Islet precursor cell (in vitro differentiated cells): Measurements from ENCODE around the gene PFKFB1.
A peak's percentile ranks its signal among the peaks of the same experiment; 100 is the strongest.

ENCODE experiments used
- DNase-seq: peaks from one replicate; pipeline ENCODE4 v3.0.0-alpha.2; 2018

Gene PFKFB1

DNA sequence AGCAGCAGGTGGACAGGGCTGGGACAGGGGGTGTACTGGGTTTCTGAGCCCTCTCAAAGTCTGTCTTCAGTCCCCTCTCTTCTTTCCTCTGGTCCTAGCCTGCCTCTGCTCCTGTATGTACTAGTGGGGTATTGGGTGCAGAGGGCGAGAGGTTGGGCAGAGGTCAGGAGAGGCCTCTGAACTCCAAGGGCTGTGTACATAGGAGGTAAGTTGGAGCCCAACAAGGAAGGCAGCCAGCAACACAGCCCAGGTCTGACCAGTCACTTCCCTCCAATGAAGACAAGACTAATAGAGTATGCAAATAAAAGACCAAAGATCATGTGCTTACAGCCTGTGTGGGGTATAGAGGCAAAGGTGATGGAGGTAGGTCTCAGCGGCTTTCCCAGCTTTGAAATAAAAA lies at the start of gene PFKFB1:
TSS of gene PFKFB1 (minus strand) at position 90 of the 400 bp plus-strand sequence. CDS start 181 bp downstream, outside the sequence.
- no peak for DNase-seq

DNA sequence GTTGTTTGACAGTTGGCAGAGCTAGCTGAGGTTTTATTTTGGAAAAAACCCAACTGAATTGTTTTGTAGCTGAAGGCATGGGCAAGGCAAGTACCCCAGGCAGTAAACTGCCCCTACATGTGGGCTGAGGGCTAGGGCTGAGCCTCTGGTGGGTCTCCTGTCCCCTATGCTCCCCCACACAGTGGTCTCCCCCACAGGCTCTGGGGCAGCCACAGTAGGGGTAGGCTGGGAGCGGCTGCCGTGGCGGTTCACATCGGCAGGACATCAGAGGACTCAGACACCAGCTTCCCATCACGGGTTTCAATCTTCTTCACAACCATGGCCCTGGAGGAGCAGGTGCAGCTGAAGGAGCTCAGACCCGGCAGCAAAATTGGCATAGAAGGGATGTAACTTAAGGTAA lies 47.5 kb upstream of the PFKFB1 start:
- no peak for DNase-seq

DNA sequence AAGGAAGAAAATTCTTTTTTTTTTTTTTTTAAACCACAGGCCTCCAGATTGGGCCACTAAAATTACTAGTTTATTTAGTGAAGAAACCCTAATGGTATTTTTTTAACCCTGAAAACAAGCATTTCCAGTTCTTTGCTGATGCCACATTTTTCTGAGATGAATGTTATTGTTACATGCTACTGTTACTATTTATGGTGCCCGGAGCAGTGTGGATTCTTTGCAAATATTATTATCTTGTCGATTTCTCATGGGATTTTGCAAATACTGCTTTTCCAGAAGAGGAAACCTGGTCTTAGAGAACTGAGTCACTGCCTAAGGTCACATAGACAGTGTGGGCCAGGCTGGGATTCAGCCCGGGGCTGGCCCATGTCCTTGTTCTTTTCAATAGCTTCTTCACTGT lies 45.5 kb upstream of the PFKFB1 start:
- DNase-seq, result no peak

DNA sequence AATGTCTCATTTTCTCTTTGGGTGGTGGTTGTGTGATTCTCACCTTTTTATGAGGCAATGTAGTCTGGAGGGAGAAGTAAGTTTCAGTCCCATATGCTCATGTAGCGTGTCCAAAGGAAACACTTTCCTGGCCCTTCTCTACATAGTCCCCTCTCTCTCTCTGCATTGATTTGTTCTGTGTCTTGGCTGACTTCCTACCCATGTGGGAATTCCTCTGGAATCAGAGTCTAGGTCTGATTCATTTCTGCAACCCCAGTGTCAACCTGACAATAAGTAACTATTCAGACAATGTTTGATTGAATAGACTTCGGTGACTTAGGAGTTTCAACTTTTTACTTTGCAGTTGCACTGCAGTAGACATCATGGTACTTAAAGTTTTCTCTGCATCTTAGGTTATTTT lies 39.4 kb upstream of the PFKFB1 start:
- DNase-seq, result no peak

DNA sequence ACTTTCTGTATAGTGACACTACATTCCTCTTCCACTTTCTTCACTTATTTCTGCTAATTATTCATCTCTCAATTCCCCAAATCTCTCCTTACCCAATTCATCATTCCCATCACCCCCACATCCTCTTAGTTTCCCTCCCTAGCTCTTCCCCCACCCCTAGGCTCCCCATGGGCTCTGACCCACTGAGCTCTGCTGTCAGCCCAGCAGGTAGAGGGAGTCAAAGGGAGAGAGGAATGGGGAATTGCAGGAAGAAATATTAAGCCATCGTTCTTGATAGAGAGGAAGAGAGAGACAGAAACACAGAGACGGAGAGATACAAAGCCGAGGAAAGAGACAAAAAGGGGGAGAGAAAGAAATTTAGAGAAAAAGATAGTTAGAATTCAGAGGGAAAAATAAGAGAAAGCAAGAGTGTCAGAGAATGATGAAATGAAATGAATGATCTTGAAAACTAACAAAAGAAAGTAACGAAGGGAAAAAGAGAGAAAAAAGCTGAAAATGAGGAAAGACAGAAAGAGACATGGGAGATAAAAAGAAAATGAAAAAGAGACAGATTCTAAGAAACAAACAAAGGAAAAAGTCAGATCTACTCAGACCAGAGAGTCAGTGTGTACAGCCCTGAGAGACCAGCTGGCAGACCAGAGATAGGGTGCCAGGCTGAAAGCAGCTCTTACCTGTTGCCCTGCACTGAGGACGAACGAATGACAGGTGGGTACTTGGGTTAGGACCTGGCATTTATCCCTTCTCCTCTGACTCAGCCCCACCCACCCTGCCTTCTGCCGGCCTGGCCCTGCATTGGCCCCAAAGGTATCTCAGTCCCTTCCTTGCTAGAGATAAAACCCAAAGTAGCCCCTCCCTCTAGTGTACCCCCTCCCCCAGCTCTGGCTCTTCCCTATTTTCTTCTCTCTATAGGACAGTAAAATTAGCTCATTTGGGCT lies 36.5 kb upstream of the PFKFB1 start, which contains the start of gene ALAS2:
TSS of gene ALAS2 (minus strand) at position 707 of the 935 bp plus-strand sequence. CDS start 4,977 bp downstream, outside the sequence.
- DNase-seq, result no peak

DNA sequence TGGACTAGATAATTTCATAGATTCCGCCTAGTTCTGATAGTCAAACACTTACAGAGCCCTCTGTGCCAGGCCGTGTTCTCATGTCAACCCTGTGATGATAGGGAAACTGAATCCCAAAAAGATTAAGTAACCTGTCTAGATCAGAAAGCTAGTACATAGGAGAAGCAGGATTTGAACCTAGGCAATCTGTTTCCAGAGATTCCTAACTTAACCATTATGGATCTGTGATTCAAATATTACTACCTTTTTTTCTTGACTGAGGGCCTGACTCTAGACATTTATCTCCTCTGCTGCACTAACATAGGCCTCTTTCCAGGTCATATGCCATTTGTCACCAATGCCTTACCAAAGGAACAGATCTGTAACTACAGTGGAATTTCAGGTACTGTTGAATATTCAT lies 35.3 kb upstream of the PFKFB1 start:
- no peak for DNase-seq

DNA sequence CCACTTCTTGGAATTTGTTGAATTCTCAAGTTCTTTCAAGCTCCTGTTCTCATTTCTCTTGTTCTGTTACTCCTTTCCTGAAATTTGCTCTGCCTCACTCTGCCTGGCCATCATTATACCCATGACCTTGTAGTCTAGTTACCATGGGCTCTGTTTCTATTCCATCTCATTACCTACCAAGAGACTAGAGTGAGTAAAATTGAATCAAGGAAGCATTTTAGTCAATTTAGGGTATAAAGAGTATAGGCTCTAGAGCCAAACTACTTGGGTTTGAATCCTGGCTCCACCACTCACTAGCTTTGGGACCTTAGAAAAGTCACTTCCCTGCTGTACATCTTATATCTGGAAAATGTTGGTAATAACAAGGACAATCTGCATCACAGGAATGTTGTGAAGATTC lies 34.6 kb upstream of the PFKFB1 start:
- DNase-seq, result no peak

DNA sequence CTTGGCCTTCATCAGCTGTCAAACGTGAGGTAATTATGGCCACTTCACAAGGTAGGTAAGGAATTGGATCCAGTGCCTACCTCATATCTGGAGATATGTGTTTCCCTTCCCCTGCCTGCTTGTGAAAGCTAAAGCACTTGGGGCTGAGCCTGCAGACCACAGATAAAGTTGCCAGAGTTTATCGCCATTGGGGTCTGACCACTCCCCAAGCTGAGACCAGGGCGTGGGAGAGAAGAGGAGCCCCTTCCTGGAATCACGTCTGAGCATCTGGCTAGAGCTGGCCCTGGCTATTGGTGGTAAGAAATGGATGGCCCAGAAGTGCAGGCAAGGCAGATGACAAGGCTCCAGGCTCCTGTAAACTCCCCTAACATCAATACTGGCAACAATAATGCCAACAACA lies 34.1 kb upstream of the PFKFB1 start:
- DNase-seq, result no peak

DNA sequence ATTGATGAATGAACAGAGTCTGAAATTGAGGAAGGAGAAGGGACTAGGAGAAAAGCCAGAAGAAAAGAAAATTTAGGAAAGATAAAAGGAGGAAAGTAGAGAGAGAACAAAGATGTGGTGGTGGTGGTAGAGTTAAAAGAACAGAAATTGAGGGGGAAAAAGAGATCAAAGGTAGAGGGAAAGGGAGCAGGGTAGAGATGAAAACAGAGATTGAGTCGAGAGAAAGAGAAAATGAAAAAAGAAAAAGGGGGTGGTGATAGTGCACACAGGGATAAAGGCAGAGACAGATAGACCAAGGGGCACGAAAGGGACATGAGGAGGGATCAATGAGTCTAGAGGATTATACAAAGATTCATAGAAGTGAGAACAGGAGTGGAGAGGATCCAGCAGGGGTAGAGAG lies 32.9 kb upstream of the PFKFB1 start:
- no peak for DNase-seq

DNA sequence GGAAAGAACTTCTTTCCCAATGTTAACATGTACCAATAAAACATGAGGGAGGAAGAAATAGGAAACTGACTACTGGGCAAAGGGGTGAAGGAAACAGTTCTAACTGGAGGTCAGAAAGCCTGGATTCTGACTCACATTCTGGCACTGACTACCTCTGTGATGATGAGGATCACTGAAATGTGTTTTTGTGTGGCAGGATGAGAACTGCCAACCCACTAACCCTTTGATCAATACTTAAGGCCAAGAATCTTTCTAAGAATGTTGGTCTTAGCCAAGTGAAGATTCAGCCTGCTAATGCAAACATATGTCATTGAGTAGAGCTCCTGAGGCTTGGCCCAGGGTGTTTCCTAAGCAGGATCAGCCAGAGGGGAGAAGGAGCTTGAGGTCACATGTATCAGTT lies 32.2 kb upstream of the PFKFB1 start:
- DNase-seq, result no peak

DNA sequence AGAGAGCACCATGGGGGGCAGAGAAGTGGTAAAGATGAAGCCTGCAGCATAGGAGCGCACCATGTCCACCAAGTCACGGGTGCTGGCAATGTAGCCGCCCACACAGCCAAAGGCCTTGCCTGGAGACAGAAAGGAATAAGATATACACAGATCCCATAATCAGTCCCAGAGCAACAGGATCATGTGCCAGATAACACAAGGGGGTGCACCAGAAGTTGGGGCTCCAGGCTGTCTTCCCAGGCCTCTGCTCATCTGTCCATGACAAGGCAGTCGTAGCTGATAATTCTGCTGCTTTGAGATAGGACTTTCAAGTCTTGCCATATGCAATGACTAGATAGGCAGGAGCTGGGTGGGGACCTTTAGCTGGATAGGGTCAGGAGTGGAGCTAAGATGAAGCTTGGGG lies 20.9 kb upstream of the PFKFB1 start:
- no peak for DNase-seq

DNA sequence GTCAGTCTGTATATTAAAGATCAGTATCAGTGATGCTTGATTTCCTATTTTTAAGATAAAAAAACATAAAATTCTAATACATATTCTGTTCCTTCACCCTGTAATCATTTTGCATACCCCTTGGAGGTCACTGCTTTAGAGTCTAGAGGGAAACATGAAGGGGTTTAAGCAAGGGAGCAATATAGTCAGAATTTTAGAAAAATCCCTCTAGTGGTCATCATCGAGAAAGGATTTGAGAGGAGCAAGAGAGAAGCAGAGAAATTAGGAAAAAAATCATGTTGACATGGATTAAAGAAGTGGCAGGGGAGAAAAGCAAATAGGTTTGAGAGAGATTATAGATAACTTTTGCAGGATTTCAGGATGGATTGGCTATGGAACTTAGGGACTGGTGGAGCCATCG lies 17.3 kb upstream of the PFKFB1 start:
- no peak for DNase-seq

DNA sequence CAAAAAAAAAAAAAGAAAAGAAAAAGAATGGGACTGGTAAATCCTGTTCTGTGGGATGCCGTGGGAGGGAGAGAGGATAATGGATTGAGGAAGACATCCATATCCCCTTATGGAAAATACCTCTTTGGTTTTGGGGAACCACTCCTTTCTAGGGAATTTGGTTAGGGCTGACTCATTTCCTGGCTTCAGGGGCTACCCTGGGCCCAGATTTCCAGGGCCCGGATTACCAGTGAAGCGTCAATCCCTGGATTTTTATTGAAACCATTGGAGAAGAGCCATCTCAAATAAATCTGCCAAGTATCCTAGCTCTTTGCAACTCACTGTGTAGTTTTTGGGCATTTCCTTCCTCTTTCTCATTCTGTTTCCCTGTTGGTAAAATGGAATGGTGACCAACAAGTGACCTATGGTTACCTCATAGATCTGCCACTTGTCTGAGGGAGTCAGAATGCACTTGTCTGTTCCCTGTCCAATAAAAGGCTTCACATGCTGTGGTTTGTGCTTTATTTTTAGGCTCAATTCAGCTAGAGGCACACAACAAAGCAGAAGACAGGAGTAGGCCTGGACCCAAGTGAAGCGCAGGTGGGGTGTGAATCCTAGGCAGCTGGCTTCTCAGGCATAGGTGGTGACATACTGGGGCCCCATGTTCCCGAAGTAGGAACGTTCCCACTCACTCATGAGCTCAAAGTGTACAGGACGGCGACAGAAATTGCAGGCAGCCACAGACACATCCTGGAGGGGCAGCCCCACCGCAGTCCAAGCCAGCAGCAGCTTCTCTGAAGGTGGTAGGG lies 14.8 kb upstream of the PFKFB1 start:
- DNase-seq, result no peak

DNA sequence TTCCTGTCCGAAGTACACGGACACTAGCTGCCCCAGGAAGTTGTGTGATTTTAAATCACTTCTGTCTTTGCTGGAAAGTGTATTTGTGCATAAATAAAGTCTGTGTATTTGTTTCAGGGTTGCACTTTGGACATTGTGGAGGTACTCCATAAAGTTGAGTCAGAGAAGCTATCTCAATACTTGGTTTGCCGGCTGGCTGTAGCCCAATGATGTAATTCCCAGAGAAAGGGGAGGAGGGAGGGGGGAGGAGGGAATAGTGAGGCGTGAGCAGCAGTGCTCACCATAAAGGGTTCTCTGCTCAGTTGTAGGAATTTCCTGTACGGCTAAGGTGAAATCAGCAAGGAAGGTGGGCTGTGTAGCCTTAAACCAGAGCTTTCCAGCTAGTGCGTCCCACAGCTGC lies 13.7 kb upstream of the PFKFB1 start:
- DNase-seq, result no peak

DNA sequence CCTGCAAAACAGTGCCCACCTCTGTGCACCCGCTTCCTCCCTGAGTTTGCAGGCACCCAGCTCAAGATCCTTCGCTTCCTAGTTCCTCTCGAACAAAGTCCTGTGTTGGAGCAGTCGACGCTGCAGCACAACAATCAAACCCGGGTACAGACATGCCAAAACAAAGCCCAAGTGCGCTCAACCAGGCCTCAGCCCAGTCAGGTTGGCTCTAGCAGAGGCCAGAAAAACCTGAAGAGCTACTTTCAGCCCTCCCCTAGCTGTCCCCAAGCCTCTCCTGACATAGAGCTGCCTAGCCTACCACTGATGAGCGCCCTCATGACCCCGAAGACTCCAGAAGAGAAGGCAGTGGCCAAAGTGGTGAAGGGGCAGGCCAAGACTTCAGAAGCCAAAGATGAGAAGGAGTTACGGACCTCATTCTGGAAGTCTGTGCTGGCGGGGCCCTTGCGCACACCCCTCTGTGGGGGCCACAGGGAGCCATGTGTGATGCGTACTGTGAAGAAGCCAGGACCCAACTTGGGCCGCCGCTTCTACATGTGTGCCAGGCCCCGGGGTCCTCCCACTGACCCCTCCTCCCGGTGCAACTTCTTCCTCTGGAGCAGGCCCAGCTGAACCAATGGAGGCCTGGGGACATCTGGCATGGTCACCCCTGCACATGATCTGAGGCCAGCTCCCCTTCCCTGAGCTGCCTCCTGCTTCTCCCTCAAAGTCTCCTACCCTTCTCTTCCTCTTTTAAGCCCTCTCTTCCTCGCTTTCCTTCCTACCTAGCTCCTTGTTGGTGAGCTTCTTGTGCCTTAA lies 13.0 kb upstream of the PFKFB1 start:
- DNase-seq, result no peak

DNA sequence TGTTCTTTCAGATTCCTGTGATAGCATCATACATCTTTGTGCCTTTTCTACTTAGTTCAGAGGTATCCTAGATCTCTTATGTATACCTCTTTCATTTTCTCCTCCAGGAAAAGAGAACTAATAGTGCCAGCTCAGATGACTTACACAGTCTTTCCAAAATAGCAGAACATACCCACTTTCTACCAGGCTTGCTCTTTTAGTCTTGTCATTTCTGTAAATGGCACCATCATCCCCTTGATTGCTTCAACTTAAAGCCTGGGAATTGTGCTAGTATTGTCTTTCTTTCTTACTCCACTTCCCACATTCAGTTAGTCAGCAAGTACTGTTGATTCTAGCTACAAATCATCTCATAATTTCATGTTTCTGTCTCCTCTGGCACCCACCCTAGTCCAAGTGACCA lies 11.3 kb upstream of the PFKFB1 start:
- no peak for DNase-seq

DNA sequence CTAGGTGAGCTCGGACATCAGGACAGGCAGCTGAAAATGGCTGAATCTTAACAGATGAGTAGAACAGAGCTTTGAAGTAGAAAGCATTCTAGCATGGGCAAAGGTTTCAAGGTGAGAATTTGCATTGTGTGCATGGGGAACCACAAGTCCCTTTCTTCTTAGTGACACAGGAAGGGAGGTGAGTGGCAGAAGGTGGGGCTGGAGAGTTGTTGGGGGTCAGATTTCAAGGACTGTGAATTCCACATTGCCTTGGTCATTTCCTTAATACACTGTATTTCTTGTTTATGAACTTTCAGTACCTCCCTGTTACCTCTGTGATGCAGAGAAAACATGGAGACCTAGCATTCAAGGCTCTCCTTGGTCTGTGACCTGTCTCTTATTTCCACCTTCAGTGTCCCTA lies 10.2 kb upstream of the PFKFB1 start:
- DNase-seq, result no peak

DNA sequence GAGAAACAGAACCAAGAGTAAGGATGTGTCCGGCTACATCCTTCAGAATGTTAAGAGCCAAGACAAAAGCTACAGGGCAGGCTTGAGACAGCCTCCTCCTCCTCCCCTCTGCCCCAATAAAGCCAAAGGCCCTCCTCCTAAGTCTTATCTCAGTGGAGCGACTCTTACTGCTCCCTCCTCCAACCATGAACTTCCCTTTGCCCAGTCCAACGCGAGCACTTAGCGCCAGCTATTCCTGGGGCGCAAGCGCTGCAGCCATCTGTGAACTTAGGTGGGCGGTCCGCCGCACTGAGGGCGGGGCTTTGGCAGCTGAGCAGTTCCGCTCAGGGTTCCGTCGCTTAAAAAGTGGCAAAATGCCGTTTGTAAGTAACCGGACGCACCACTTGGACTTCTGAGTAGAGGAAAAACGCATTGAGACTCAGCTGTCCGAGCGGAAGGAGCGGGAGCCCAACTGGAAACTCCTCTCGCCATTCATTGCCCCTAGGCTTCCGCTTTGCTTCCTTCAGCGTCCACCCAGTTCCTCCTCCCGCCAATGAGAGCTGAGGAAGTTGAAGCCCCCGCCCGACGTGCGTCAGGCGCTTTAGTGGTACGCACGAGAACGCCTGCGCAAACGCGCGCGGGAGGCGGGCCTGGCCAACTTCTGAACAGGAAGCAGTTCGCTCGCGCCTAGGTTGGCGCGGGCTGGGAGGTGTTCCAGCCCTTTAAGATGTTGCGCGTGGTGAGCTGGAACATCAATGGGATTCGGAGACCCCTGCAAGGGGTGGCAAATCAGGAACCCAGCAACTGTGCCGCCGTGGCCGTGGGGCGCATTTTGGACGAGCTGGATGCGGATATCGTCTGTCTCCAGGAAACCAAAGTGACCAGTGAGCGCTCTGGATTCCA lies 6.0 kb upstream of the PFKFB1 start, which contains the start of gene APEX2:
TSS of gene APEX2 (plus strand) at position 647 of the 882 bp plus-strand sequence. CDS start at position 707, 60 bp downstream.
- DNase-seq, result peak; percentile 95

DNA sequence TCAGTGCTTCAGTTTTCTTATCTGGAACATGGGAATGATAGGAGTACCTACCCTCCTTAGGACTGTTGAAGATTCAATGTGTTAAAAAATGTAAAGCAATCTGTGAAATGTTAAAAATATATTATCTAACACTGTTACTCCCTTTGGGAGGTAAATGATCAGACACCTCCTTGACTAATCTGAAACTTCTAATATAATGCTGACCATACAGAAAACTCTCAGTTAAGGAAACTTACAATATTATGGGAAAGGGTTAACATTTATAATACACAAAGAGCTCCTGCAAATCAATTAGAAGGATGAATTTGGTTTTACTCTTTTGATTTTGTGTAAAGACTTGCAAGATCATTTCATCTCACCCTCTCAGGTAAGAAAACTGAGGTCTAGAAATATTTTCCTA lies 1.6 kb upstream of the PFKFB1 start:
- no peak for DNase-seq

DNA sequence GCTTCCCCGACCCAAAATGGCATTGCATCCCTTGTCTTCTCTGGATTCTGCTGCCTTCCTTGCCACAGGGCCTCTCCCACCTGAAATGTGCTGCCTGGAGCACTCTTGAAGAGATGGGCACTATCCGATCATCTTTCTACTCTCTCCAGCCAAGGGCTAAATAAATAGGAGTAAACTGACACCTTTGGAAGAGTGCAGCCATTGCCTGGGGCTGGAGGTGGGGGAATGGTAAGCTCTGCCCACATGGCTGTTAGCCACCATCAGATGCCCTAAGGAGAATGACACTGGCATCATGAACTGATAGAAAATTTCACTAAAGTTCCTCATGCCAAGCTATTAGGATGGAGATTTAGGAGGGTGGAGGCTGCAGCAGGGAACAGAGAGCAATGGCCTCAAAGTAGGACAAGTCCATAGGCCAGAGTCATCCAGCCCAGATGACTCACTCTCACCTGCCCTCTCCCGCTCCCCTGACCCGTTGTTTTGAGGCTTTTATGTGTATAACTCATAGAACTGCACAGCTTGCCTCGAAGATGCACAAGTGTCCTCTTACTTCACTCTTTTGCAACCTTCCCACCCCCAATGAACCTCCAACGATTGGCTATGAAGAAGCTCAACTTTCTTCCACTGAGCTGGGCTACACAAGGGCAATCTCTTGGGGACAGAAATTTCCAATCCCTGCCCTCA lies 822 bp upstream of the PFKFB1 start:
- no peak for DNase-seq

DNA sequence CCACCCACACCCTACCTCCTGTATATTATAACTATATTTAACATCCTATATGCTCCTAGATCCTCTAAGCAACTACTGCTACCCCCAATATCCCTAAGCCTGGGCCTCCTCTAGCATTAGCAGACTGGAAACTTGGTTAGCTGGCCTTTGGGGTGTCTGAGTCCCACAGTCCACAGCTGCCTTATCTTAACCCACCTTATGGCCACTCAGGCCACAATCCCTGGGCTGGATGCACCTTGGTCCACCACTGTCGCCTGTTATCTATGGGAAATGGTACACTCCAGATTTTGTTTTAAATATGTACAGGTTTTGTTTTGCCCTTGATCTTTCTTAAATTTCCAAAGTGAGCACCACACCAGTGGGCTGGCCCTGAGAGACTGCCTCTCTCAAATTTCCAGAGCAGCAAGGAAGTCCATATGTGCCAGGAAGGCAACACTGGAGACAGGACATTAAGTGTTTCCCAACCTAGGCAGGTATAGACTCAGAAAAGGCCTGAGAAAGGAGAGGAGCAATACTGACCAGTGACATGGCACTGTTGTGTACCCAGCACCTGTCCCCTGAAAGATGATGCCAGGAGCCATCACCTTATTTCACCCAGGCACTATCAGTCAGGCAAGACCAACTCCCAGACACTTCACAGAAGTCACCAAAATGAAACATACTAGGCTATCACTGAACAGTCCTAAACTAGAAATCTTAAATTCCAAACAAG lies 921 bp downstream of the PFKFB1 start:
- DNase-seq, result no peak
